Measurements from ENCODE around the gene ZNF77. TPM values are rescaled to one million over a fixed set of nuclear protein-coding genes. Genes with fewer than 3 reads are reported as not detected.

Gene ZNF77
- total and polyA plus RNA-seq, 5 experiments from 2014 or later: 1.3 to 6.9 (median 2.1) TPM

GRCh38 chr19:2981898-2982297, 37.1 kb upstream of the ZNF77 start:
- POLR2A ChIA-PET: interaction anchor here (0.5 kb wide), 1 partner anchor 122 kb away, joined by 6 read pairs; no protein-coding TSS in a partner anchor
- DNase-seq (no peak), ATAC-seq (no peak)
- H3K9me3 Mint-ChIP-seq: no peaks in the 10 kb centered on the region
- no peaks in the 10 kb centered on the region for H3K36me3 Mint-ChIP-seq
- H3K27me3 Mint-ChIP-seq: peaks cover 4 to 21% (median 13%) of the 10 kb centered on the region in 5 donors
- H3K4me1 Mint-ChIP-seq: peaks cover 4 to 15% (median 13%) of the 10 kb centered on the region in 4 donors
- H3K4me3 Mint-ChIP-seq: no peak overlapping the region
- peak overlapping the region in 1 of 10 donors; percentile 72 for H3K27ac Mint-ChIP-seq

GRCh38 chr19:2978772-2979171, 34.0 kb upstream of the ZNF77 start:
- POLR2A ChIA-PET: no interaction called here
- peak overlapping the region in 1 of 10 donors; percentile 33 for H3K4me3 Mint-ChIP-seq

GRCh38 chr19:2978166-2978767, 33.5 kb upstream of the ZNF77 start:
- Mint-ChIP-seq H3K27ac (peak overlapping the region in 4 of 10 donors; percentile 26 to 81 (median 51)), H3K4me3 (peak overlapping the region in 1 of 10 donors; percentile 6), H3K36me3 (no peaks in the 10 kb centered on the region), H3K27me3 (peaks cover 4 to 17% (median 8%) of the 10 kb centered on the region in 5 donors), H3K4me1 (peaks cover 12 to 27% (median 23%) of the 10 kb centered on the region in 4 donors), H3K9me3 (no peaks in the 10 kb centered on the region)
- POLR2A ChIA-PET: interaction anchor here (0.6 to 3.8 kb wide), 3 partner anchors 37 to 74 kb away, joined by 3 to 27 read pairs (median 4); no protein-coding TSS in a partner anchor
- DNase-seq (no peak), ATAC-seq (no peak)

More at GRCh38 chr19:2978772-2979171, 34.0 kb upstream of the ZNF77 start:
- Mint-ChIP-seq H3K27me3 (peaks cover 4 to 21% (median 11%) of the 10 kb centered on the region in 5 donors), H3K36me3 (no peaks in the 10 kb centered on the region), H3K27ac (peak overlapping the region in 2 of 10 donors; percentile 26 to 29), H3K4me1 (peaks cover 12 to 31% (median 27%) of the 10 kb centered on the region in 4 donors), H3K9me3 (no peaks in the 10 kb centered on the region)
- DNase-seq (no peak), ATAC-seq (no peak)

GRCh38 chr19:2977746-2978138, 33.0 kb upstream of the ZNF77 start:
- ATAC-seq: peak in 1 of 2 donors; percentile 1
- POLR2A ChIA-PET: interaction anchor here (0.6 to 3.8 kb wide), 8 partner anchors 27 to 84 kb away, joined by 3 to 27 read pairs (median 5); partner anchors contain the start of gene TLE5
- Mint-ChIP-seq H3K36me3 (no peaks in the 10 kb centered on the region), H3K4me1 (peaks cover 12 to 24% (median 19%) of the 10 kb centered on the region in 4 donors), H3K4me3 (peak overlapping the region in 8 of 10 donors; percentile 24 to 97 (median 61)), H3K27me3 (peaks cover 2 to 12% (median 5%) of the 10 kb centered on the region in 5 donors), H3K9me3 (no peaks in the 10 kb centered on the region), H3K27ac (peak overlapping the region in 4 of 10 donors; percentile 24 to 77 (median 57))
- DNase-seq: no peak

- Mint-ChIP-seq H3K4me1 (peaks cover 12 to 24% (median 19%) of the 10 kb centered on the region in 4 donors), H3K4me3 (peak within 1 kb of the TSS; percentile 93 to 98 (median 97)), H3K9me3 (no peaks in the 10 kb centered on the region), H3K27me3 (peaks cover 2 to 10% (median 5%) of the 10 kb centered on the region in 5 donors), H3K27ac (peak within 1 kb of the TSS; percentile 48 to 95 (median 86)), H3K36me3 (no peaks in the 10 kb centered on the region)
- DNase-seq: peak; percentile 86 to 97 (median 94)
- POLR2A ChIA-PET: interaction anchor here (0.7 to 3.8 kb wide), 13 partner anchors 26 to 130 kb away, joined by 3 to 27 read pairs (median 4); partner anchors contain the start of gene TLE5
- ATAC-seq: peak; percentile 99
These were observed 32.4 kb upstream of the ZNF77 start, which contains the start of gene TLE6 for GRCh38 chr19:2977001-2977745. Gene TLE6, plus strand, starts transcription at chr19:2977564. Its CDS starts 670 bp downstream, at chr19:2978234.

GRCh38 chr19:2976609-2977000, 31.8 kb upstream of the ZNF77 start:
- peak overlapping the region; percentile 48 to 95 (median 86) for H3K27ac Mint-ChIP-seq
- DNase-seq: no peak
- POLR2A ChIA-PET: interaction anchor here (0.7 to 3.8 kb wide), 12 partner anchors 26 to 131 kb away, joined by 3 to 27 read pairs (median 4); partner anchors contain the start of gene TLE5
- H3K9me3 Mint-ChIP-seq: no peaks in the 10 kb centered on the region
- ATAC-seq: no peak
- peaks cover 12 to 24% (median 20%) of the 10 kb centered on the region in 4 donors for H3K4me1 Mint-ChIP-seq
- H3K4me3 Mint-ChIP-seq: peak overlapping the region; percentile 93 to 98 (median 97)
- H3K36me3 Mint-ChIP-seq: no peaks in the 10 kb centered on the region
- H3K27me3 Mint-ChIP-seq: peaks cover 0 to 4% (median 2%) of the 10 kb centered on the region in 5 donors

- Mint-ChIP-seq H3K27ac (peak overlapping the region in 1 of 10 donors; percentile 35), H3K9me3 (no peaks in the 10 kb centered on the region), H3K4me1 (peaks cover 10 to 24% (median 20%) of the 10 kb centered on the region in 4 donors), H3K36me3 (no peaks in the 10 kb centered on the region), H3K27me3 (peaks cover 0 to 2% (median 0%) of the 10 kb centered on the region in 5 donors), H3K4me3 (peak overlapping the region in 8 of 10 donors; percentile 20 to 59 (median 44))
- POLR2A ChIA-PET: interaction anchor here (0.8 to 3.8 kb wide), 4 partner anchors 9 to 86 kb away, joined by 3 to 27 read pairs (median 4); no protein-coding TSS in a partner anchor
- DNase-seq (no peak), ATAC-seq (no peak)
These were observed 29.7 kb upstream of the ZNF77 start for GRCh38 chr19:2974342-2975041.

- H3K27me3 Mint-ChIP-seq: peaks cover 0 to 2% (median 0%) of the 10 kb centered on the region in 5 donors
- H3K4me1 Mint-ChIP-seq: peaks cover 10 to 33% (median 23%) of the 10 kb centered on the region in 4 donors
- DNase-seq: no peak
- no peak overlapping the region for H3K4me3 Mint-ChIP-seq
- no peak for ATAC-seq
- POLR2A ChIA-PET: no interaction called here
- no peak overlapping the region for H3K27ac Mint-ChIP-seq
- H3K9me3 Mint-ChIP-seq: no peaks in the 10 kb centered on the region
- H3K36me3 Mint-ChIP-seq: no peaks in the 10 kb centered on the region
These were observed 28.5 kb upstream of the ZNF77 start for GRCh38 chr19:2973229-2973628.

GRCh38 chr19:2970201-2970835, 25.5 kb upstream of the ZNF77 start:
- POLR2A ChIA-PET: interaction anchor here (0.6 to 1.2 kb wide), 4 partner anchors 9 to 442 kb away, joined by 4 to 7 read pairs (median 5); no protein-coding TSS in a partner anchor
- no peak for DNase-seq
- H3K4me3 Mint-ChIP-seq: no peak overlapping the region

GRCh38 chr19:2969104-2969504, 24.3 kb upstream of the ZNF77 start:
- Mint-ChIP-seq H3K9me3 (no peaks in the 10 kb centered on the region), H3K36me3 (no peaks in the 10 kb centered on the region), H3K4me3 (no peak overlapping the region), H3K27ac (no peak overlapping the region), H3K27me3 (no peaks in the 10 kb centered on the region), H3K4me1 (peaks cover 0 to 19% (median 5%) of the 10 kb centered on the region in 4 donors)
- POLR2A ChIA-PET: interaction anchor here (0.9 to 1.3 kb wide), 2 partner anchors 46 to 92 kb away, joined by 3 read pairs; no protein-coding TSS in a partner anchor
- no peak for ATAC-seq
- peak in 1 of 10 donors; percentile 13 for DNase-seq

More at GRCh38 chr19:2970201-2970835, 25.5 kb upstream of the ZNF77 start:
- no peak overlapping the region for H3K27ac Mint-ChIP-seq
- no peaks in the 10 kb centered on the region for H3K36me3 Mint-ChIP-seq
- peaks cover 0 to 2% (median 0%) of the 10 kb centered on the region in 5 donors for H3K27me3 Mint-ChIP-seq
- no peak for ATAC-seq
- H3K4me1 Mint-ChIP-seq: peaks cover 4 to 29% (median 10%) of the 10 kb centered on the region in 4 donors
- no peaks in the 10 kb centered on the region for H3K9me3 Mint-ChIP-seq

- no peaks in the 10 kb centered on the region for H3K9me3 Mint-ChIP-seq
- H3K4me1 Mint-ChIP-seq: peaks cover 0 to 19% (median 4%) of the 10 kb centered on the region in 4 donors
- H3K27me3 Mint-ChIP-seq: no peaks in the 10 kb centered on the region
- DNase-seq: no peak
- H3K4me3 Mint-ChIP-seq: no peak overlapping the region
- ATAC-seq: no peak
- POLR2A ChIA-PET: interaction anchor here (0.6 to 1.3 kb wide), 3 partner anchors 19 to 94 kb away, joined by 3 to 4 read pairs (median 3); no protein-coding TSS in a partner anchor
- no peaks in the 10 kb centered on the region for H3K36me3 Mint-ChIP-seq
- no peak overlapping the region for H3K27ac Mint-ChIP-seq
These were observed 23.2 kb upstream of the ZNF77 start for GRCh38 chr19:2967972-2968371.
